HCT116 (cell line): Measurements from ENCODE around the gene GNA12.

Source experiments
- CEBPB ChIP-seq: IDR thresholded peaks from 2 replicates; pipeline ENCODE4 v1.6.1; 2012; ENCODE audit warnings: low read depth
- ELF1 ChIP-seq: IDR thresholded peaks from 2 replicates; pipeline ENCODE4 v1.6.1; 2012; ENCODE audit warnings: low read depth, borderline replicate concordance
- EZH2 ChIP-seq: fragments of 200-600 bp; sonication (generic); IDR thresholded peaks from 2 replicates; pipeline ENCODE4 v1.6.1; 2017; ENCODE audit warnings: antibody characterized with exemption, mixed run types
- EZH2phosphoT487 ChIP-seq: fragments of 200-600 bp; IDR thresholded peaks from 2 replicates; pipeline ENCODE4 v1.6.1; 2018; ENCODE audit warnings: antibody characterized with exemption, borderline replicate concordance
- FOSL1 ChIP-seq: IDR thresholded peaks from 2 replicates; pipeline ENCODE4 v1.6.1; 2012; ENCODE audit warnings: low read depth
- POLR2A ChIP-seq: IDR thresholded peaks from 2 replicates; pipeline ENCODE4 v1.7.0; 2011; ENCODE audit warnings: borderline replicate concordance; ENCODE audit not compliant: insufficient read depth, insufficient read length; ENCODE audit errors: extremely low read depth
- POLR2AphosphoS5 ChIP-seq: IDR thresholded peaks from 2 replicates; pipeline ENCODE4 v1.6.1; 2011; ENCODE audit warnings: mild to moderate bottlenecking, low read depth, low read length, moderate library complexity
- SP1 ChIP-seq: IDR thresholded peaks from 2 replicates; pipeline ENCODE4 v1.6.1; 2012; ENCODE audit warnings: low read depth
- SRF ChIP-seq: IDR thresholded peaks from 2 replicates; pipeline ENCODE4 v1.6.1; 2012; ENCODE audit warnings: low read depth
- TCF7L2 ChIP-seq: IDR thresholded peaks from 2 replicates; pipeline ENCODE4 v1.7.0; 2011; ENCODE audit warnings: borderline replicate concordance, inconsistent platforms; ENCODE audit not compliant: insufficient read depth, insufficient read length; ENCODE audit errors: extremely low read depth
- YY1 ChIP-seq: IDR thresholded peaks from 2 replicates; pipeline ENCODE4 v1.6.1; 2011; ENCODE audit warnings: low read length, low read depth, moderate library complexity, mild to moderate bottlenecking; ENCODE audit not compliant: insufficient replicate concordance; ENCODE audit errors: extremely low read depth
- ZBTB33 ChIP-seq: IDR thresholded peaks from 2 replicates; pipeline ENCODE4 v1.6.1; 2011; ENCODE audit warnings: mild to moderate bottlenecking, low read length, moderate library complexity; ENCODE audit not compliant: insufficient replicate concordance; ENCODE audit errors: extremely low read depth
- ZFX ChIP-seq: fragments of 450-650 bp; IDR thresholded peaks from 2 replicates; pipeline ENCODE4 v1.6.1; 2017
- TF ChIP-seq, protein P1 (sequence below), 3 experiments: fragments of 200-600 bp in 1 of 3; sonication (generic) in 1 of 3; IDR thresholded peaks in 2 of 3; conservative IDR thresholded peaks in 1 of 3; 2 replicates each; pipeline ENCODE4 v1.5.1; 2012 to 2017; ENCODE audit warnings: low read depth in 2 of 3, low read length in 2 of 3, antibody characterized with exemption in 1 of 3, borderline replicate concordance in 1 of 3, control low read depth in 1 of 3, mild to moderate bottlenecking in 1 of 3, mixed read lengths in 1 of 3, mixed run types in 1 of 3, moderate library complexity in 1 of 3; ENCODE audit not compliant: insufficient read depth in 1 of 3

- TF ChIP-seq, protein P1, sequence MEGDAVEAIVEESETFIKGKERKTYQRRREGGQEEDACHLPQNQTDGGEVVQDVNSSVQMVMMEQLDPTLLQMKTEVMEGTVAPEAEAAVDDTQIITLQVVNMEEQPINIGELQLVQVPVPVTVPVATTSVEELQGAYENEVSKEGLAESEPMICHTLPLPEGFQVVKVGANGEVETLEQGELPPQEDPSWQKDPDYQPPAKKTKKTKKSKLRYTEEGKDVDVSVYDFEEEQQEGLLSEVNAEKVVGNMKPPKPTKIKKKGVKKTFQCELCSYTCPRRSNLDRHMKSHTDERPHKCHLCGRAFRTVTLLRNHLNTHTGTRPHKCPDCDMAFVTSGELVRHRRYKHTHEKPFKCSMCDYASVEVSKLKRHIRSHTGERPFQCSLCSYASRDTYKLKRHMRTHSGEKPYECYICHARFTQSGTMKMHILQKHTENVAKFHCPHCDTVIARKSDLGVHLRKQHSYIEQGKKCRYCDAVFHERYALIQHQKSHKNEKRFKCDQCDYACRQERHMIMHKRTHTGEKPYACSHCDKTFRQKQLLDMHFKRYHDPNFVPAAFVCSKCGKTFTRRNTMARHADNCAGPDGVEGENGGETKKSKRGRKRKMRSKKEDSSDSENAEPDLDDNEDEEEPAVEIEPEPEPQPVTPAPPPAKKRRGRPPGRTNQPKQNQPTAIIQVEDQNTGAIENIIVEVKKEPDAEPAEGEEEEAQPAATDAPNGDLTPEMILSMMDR (IDR thresholded peaks at IDR 0.05 in 2 of 3, conservative IDR thresholded peaks at IDR 0.05 in 1 of 3; ENCODE audit: borderline replicate concordance in 1 of 3, insufficient read depth in 1 of 3, low read depth in 2 of 3, low read length in 2 of 3): no peak
- no peak for TF ChIP-seq CEBPB
- TF ChIP-seq ZBTB33: no peak
- TF ChIP-seq POLR2A: no peak
- TF ChIP-seq TCF7L2: no peak
- TF ChIP-seq EZH2: no peak
- no peak for TF ChIP-seq EZH2phosphoT487
- no peak for TF ChIP-seq FOSL1
- no peak for TF ChIP-seq POLR2AphosphoS5
- TF ChIP-seq YY1: no peak
- TF ChIP-seq ZFX: no peak
- TF ChIP-seq SP1: no peak
- no peak for TF ChIP-seq ELF1
- TF ChIP-seq SRF: no peak
Observed at GRCh38 chr7:2814186-2814945, 29.7 kb downstream of the GNA12 start.
